Measurements from ENCODE around the gene PRR23E. TPM values are rescaled to one million over a fixed set of nuclear protein-coding genes. Genes with fewer than 3 reads are reported as not detected.

PRR23E gene
- total RNA-seq, 1 donor from 2014 or later, result not detected

- TF ChIP-seq, protein P1, sequence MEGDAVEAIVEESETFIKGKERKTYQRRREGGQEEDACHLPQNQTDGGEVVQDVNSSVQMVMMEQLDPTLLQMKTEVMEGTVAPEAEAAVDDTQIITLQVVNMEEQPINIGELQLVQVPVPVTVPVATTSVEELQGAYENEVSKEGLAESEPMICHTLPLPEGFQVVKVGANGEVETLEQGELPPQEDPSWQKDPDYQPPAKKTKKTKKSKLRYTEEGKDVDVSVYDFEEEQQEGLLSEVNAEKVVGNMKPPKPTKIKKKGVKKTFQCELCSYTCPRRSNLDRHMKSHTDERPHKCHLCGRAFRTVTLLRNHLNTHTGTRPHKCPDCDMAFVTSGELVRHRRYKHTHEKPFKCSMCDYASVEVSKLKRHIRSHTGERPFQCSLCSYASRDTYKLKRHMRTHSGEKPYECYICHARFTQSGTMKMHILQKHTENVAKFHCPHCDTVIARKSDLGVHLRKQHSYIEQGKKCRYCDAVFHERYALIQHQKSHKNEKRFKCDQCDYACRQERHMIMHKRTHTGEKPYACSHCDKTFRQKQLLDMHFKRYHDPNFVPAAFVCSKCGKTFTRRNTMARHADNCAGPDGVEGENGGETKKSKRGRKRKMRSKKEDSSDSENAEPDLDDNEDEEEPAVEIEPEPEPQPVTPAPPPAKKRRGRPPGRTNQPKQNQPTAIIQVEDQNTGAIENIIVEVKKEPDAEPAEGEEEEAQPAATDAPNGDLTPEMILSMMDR (IDR thresholded peaks at IDR 0.05; ENCODE audit: insufficient read depth, low read length, severe bottlenecking), result no peak
- FAIRE-seq (no peak), DNase-seq (ENCODE audit: low read depth) (no peak)
- H3K27me3 ChIP-seq (ENCODE audit: control insufficient read depth, insufficient read depth, low read length), result no peaks in the 10 kb centered on the region
- no peak overlapping the region for H3K4me3 ChIP-seq (ENCODE audit: low read depth, low read length)
- H3K36me3 ChIP-seq (ENCODE audit: control insufficient read depth, insufficient read depth, low read length), result no peaks in the 10 kb centered on the region
Measured at GRCh38 chr3:127174284-127174683, 18.6 kb upstream of the PRR23E start.

- DNase-seq (ENCODE audit: low read depth) (no peak), FAIRE-seq (no peak)
- H3K27me3 ChIP-seq (ENCODE audit: control insufficient read depth, insufficient read depth, low read length), result no peaks in the 10 kb centered on the region
- H3K36me3 ChIP-seq (ENCODE audit: control insufficient read depth, insufficient read depth, low read length), result no peaks in the 10 kb centered on the region
- TF ChIP-seq, protein P1 (IDR thresholded peaks at IDR 0.05; ENCODE audit: insufficient read depth, low read length, severe bottlenecking), result no peak
- H3K4me3 ChIP-seq (ENCODE audit: low read depth, low read length), result no peak overlapping the region
Measured at GRCh38 chr3:127174715-127175140, 18.2 kb upstream of the PRR23E start.

- TF ChIP-seq, protein P1 (IDR thresholded peaks at IDR 0.05; ENCODE audit: insufficient read depth, low read length, severe bottlenecking), result no peak
- FAIRE-seq (peak; percentile 76), DNase-seq (ENCODE audit: low read depth) (peak; percentile 26)
Measured at GRCh38 chr3:127175272-127175671, 17.7 kb upstream of the PRR23E start.

GRCh38 chr3:127177226-127177625, 15.7 kb upstream of the PRR23E start:
- FAIRE-seq, result no peak
- Histone ChIP-seq H3K4me3 (ENCODE audit: low read depth, low read length) (no peak overlapping the region), H3K36me3 (ENCODE audit: control insufficient read depth, insufficient read depth, low read length) (no peaks in the 10 kb centered on the region), H3K27me3 (ENCODE audit: control insufficient read depth, insufficient read depth, low read length) (no peaks in the 10 kb centered on the region)
- TF ChIP-seq, protein P1 (IDR thresholded peaks at IDR 0.05; ENCODE audit: insufficient read depth, low read length, severe bottlenecking), result peak; percentile 27
- peak; percentile 25 for DNase-seq (ENCODE audit: low read depth)

More at GRCh38 chr3:127175272-127175671, 17.7 kb upstream of the PRR23E start:
- Histone ChIP-seq H3K4me3 (ENCODE audit: low read depth, low read length) (no peak overlapping the region), H3K36me3 (ENCODE audit: control insufficient read depth, insufficient read depth, low read length) (no peaks in the 10 kb centered on the region), H3K27me3 (ENCODE audit: control insufficient read depth, insufficient read depth, low read length) (no peaks in the 10 kb centered on the region)

- Histone ChIP-seq H3K4me3 (ENCODE audit: low read depth, low read length) (no peak overlapping the region), H3K27me3 (ENCODE audit: control insufficient read depth, insufficient read depth, low read length) (no peaks in the 10 kb centered on the region), H3K36me3 (ENCODE audit: control insufficient read depth, insufficient read depth, low read length) (no peaks in the 10 kb centered on the region)
- DNase-seq (ENCODE audit: low read depth) (no peak), FAIRE-seq (no peak)
- TF ChIP-seq, protein P1 (IDR thresholded peaks at IDR 0.05; ENCODE audit: insufficient read depth, low read length, severe bottlenecking), result no peak
Measured at GRCh38 chr3:127180859-127181258, 12.1 kb upstream of the PRR23E start.

GRCh38 chr3:127182431-127182830, 10.5 kb upstream of the PRR23E start:
- no peak for DNase-seq (ENCODE audit: low read depth)
- no peak overlapping the region for H3K4me3 ChIP-seq (ENCODE audit: low read depth, low read length)
- H3K27me3 ChIP-seq (ENCODE audit: control insufficient read depth, insufficient read depth, low read length), result no peaks in the 10 kb centered on the region
- no peak for FAIRE-seq
- no peaks in the 10 kb centered on the region for H3K36me3 ChIP-seq (ENCODE audit: control insufficient read depth, insufficient read depth, low read length)
- TF ChIP-seq, protein P1 (IDR thresholded peaks at IDR 0.05; ENCODE audit: insufficient read depth, low read length, severe bottlenecking), result no peak

Measured in bronchial epithelial cell (primary cell).